GM20000 (cell line): Measurements from ENCODE around the gene DMD.

Experiments
- DNase-seq: peaks from one replicate; pipeline ENCODE4 v3.0.0; 2012; ENCODE audit warnings: low spot score
- TF ChIP-seq, protein P1 (sequence below): IDR thresholded peaks from 2 replicates; pipeline ENCODE4 v1.5.1; 2012; ENCODE audit warnings: mild to moderate bottlenecking, control low read depth; ENCODE audit errors: extremely low read depth, missing control alignments

Gene DMD

DNA sequence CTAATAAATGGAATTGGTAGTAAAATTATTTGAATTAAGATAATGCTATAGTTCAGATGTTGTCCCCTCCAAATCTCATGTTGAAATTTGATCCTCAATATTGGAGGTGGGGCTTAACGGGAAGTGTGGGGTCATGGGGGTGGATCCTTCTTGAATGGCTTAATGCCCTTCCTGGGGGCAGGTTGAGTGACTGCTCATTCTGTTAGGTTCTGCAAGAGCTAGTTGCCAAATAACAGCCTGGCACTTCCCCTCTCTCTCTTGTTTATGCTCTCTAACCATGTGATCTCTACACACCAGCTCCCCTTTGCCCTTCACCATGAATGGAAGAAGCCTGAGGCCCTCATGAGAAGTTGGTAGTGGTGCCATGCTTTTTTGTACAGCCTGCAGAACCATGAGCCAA, 1414.7 kb downstream of the DMD start:
- no peak for DNase-seq
- TF ChIP-seq, protein P1, sequence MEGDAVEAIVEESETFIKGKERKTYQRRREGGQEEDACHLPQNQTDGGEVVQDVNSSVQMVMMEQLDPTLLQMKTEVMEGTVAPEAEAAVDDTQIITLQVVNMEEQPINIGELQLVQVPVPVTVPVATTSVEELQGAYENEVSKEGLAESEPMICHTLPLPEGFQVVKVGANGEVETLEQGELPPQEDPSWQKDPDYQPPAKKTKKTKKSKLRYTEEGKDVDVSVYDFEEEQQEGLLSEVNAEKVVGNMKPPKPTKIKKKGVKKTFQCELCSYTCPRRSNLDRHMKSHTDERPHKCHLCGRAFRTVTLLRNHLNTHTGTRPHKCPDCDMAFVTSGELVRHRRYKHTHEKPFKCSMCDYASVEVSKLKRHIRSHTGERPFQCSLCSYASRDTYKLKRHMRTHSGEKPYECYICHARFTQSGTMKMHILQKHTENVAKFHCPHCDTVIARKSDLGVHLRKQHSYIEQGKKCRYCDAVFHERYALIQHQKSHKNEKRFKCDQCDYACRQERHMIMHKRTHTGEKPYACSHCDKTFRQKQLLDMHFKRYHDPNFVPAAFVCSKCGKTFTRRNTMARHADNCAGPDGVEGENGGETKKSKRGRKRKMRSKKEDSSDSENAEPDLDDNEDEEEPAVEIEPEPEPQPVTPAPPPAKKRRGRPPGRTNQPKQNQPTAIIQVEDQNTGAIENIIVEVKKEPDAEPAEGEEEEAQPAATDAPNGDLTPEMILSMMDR = no peak

DNA sequence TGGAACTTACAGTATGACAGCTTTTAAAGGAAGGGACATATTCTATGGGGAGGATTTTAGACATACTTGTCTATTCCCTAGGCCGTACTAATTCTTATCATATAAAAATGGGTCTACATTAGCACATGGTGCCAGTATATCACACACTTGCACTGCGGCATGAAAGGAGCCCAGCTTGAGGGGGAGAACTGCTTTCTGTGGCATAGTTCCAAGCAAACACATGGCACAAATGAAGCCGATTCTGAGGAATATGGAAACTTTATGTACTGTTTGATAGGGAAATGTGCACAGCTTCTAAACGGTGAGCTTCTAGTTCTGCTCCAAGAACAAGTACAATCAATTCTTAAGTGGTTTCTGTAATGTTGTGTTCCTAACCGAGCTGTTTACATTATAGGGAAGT, 1463.9 kb downstream of the DMD start:
- DNase-seq = no peak
- TF ChIP-seq, protein P1 = no peak

DNA sequence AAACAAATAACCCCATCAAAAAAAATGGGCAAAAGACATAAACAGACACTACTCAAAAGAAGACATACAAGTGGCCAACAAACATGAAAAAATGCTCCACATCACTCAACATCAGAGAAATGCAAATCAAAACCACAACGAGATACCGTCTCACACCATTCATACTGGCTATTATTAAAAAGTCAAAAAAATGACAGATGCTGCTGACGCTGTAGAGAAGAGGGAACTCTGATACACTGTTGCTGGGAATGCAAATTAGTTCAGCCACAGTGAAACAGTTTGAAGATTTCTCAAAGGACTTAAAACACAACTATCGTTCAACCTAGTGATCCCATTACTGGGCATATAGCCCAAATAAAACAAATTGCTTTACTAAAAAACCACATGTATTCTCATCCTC, 1468.3 kb downstream of the DMD start:
- no peak for DNase-seq
- TF ChIP-seq, protein P1 = no peak

DNA sequence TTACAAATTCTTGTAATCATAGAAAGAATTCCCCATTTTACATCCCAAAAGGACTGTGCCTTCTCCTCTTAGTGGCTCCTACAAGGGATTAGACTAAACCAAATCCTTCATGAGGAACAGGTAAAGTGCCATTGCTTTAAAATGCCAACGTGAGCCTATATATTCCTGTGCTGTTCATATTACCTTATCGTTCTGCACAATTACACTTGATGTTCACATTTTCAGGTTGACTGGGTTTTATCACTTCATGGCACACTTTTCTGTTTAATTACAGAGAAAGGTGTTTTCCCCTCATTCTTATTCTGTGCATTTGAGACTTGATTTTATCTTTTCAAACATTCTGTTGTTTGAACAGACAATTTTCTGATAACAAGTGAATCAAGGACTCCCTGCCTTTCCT, 1493.9 kb downstream of the DMD start:
- TF ChIP-seq, protein P1 = no peak
- DNase-seq = no peak

DNA sequence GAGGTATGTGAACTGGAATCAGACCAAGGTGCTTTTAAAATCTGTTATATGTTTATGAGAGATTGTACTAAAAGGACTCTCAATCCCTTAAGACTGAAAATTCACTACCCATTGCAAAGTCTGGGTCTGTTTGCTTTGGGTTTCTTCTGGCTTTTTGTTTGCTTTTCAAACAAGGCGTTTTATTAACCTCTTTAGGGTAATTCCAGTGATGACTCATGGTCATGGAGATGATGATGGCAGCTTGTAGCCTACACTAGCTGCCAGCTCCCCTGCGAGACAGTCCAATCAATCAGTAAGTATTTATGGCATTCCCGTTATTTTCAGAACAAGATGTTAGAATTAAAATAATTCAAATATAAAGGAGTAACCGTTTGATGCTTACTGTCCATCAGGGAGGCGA, 1495.7 kb downstream of the DMD start:
- TF ChIP-seq, protein P1 = no peak
- no peak for DNase-seq

DNA sequence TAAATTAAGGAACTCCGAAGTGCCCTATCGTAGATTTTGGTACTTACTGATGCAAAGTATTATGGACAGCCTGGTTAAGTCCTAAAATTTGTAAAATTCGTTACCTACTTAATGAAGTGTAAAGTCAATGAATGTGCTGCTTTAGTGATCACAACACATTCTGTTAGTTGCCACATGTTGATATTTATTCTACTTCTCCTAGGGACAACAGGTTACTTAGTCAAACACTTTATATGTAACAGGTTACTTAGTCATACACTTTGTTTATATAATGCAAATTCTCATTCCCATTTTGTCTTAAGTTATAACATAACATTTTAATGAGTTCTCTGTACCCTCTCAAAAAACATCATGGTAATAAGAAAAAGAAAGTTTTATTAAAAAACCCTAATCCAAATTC, 1496.6 kb downstream of the DMD start:
- DNase-seq = no peak
- TF ChIP-seq, protein P1 = no peak

DNA sequence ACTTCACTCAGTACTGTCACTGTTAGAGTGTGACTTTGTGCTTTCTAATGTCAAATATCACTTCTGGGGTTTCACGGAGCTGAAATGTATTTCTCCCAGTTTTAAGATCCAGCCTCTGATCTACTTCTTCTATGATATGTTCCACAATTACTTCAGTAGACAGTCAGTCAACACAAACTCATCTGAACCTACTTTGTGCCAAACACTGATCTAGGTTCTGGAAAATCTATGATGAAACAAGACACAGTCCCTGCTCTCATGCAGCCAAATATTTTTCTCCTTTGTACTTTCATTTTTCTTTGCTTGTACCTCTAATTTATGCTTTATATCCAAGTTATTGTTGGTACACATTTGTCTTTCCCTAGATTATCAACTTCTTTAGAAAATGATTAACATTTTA, 1498.2 kb downstream of the DMD start:
- TF ChIP-seq, protein P1 = no peak
- DNase-seq = no peak
